ENCODE data around the gene RPL13A. TPM values are rescaled to one million over a fixed set of nuclear protein-coding genes. Genes with fewer than 3 reads are reported as not detected.

RPL13A gene
- total and polyA plus RNA-seq, 2 of the 13 experiments (the other 11 are each of a cell fraction or from before 2014, with no cell fraction given) = 2,601 to 3,407 TPM

DNA sequence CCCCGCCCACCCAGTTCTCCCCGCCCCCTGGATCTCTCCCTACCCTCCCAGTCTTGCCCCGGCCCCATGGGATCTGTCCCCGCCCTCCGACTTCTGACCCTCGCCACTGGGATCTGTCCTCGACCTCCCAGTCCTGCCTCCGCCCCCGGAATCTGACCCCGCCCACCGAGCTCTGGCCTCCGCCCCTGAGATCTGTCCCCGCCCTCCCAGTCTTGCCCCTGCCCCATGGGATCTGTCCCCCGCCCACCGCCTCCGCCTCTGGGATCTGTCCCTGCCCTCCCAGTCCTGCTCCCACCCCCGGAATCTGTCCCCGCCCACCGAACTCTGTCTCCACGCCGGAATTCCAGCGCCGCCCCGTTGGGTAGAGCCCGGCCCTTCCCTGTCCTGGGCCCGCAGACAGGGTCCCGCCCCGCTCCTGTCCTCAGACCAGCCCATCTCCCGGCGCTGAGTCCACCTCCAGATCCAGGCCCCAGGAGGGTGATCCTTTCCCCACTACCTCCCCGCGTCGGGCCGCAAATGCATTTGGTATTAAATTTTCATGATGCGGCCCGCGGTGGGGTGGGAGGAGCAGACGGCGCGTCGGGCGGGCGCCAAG is 44.5 kb upstream of the RPL13A start (continued):
- TF ChIP-seq, protein P1, sequence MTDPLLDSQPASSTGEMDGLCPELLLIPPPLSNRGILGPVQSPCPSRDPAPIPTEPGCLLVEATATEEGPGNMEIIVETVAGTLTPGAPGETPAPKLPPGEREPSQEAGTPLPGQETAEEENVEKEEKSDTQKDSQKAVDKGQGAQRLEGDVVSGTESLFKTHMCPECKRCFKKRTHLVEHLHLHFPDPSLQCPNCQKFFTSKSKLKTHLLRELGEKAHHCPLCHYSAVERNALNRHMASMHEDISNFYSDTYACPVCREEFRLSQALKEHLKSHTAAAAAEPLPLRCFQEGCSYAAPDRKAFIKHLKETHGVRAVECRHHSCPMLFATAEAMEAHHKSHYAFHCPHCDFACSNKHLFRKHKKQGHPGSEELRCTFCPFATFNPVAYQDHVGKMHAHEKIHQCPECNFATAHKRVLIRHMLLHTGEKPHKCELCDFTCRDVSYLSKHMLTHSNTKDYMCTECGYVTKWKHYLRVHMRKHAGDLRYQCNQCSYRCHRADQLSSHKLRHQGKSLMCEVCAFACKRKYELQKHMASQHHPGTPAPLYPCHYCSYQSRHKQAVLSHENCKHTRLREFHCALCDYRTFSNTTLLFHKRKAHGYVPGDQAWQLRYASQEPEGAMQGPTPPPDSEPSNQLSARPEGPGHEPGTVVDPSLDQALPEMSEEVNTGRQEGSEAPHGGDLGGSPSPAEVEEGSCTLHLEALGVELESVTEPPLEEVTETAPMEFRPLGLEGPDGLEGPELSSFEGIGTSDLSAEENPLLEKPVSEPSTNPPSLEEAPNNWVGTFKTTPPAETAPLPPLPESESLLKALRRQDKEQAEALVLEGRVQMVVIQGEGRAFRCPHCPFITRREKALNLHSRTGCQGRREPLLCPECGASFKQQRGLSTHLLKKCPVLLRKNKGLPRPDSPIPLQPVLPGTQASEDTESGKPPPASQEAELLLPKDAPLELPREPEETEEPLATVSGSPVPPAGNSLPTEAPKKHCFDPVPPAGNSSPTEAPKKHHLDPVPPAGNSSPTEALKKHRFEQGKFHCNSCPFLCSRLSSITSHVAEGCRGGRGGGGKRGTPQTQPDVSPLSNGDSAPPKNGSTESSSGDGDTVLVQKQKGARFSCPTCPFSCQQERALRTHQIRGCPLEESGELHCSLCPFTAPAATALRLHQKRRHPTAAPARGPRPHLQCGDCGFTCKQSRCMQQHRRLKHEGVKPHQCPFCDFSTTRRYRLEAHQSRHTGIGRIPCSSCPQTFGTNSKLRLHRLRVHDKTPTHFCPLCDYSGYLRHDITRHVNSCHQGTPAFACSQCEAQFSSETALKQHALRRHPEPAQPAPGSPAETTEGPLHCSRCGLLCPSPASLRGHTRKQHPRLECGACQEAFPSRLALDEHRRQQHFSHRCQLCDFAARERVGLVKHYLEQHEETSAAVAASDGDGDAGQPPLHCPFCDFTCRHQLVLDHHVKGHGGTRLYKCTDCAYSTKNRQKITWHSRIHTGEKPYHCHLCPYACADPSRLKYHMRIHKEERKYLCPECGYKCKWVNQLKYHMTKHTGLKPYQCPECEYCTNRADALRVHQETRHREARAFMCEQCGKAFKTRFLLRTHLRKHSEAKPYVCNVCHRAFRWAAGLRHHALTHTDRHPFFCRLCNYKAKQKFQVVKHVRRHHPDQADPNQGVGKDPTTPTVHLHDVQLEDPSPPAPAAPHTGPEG (CRISPR knock-in tag; IDR thresholded peaks at IDR 0.05) = no peak
- TF ChIP-seq ZNF367 (CRISPR knock-in tag; IDR thresholded peaks at IDR 0.05; ENCODE audit: borderline replicate concordance) (no peak), ZNF282 (IDR thresholded peaks at IDR 0.05; ENCODE audit: partially characterized antibody) (no peak), ATAD3A (CRISPR knock-in tag; IDR thresholded peaks at IDR 0.05) (no peak), ZNF383 (CRISPR knock-in tag; IDR thresholded peaks at IDR 0.05; ENCODE audit: borderline replicate concordance) (no peak), ZNF766 (CRISPR knock-in tag; IDR thresholded peaks at IDR 0.05; ENCODE audit: borderline replicate concordance) (no peak), ZNF207 (IDR thresholded peaks at IDR 0.05; ENCODE audit: borderline replicate concordance) (no peak), ZNF256 (CRISPR knock-in tag; conservative IDR thresholded peaks at IDR 0.05) (no peak), TAF15 (IDR thresholded peaks at IDR 0.05; ENCODE audit: low read depth, low read length, poor library complexity, severe bottlenecking) (no peak), ZNF547 (CRISPR knock-in tag; IDR thresholded peaks at IDR 0.05) (no peak), CC2D1A (CRISPR knock-in tag; IDR thresholded peaks at IDR 0.05) (no peak), SCMH1 (CRISPR knock-in tag; IDR thresholded peaks at IDR 0.05; ENCODE audit: borderline replicate concordance) (no peak), POLR2AphosphoS2 (IDR thresholded peaks at IDR 0.05; ENCODE audit: low read depth, low read length) (no peak), BCL6 (CRISPR knock-in tag; IDR thresholded peaks at IDR 0.05) (no peak), SMARCE1 (IDR thresholded peaks at IDR 0.05; ENCODE audit: borderline replicate concordance) (no peak)
- TF ChIP-seq, protein P2, sequence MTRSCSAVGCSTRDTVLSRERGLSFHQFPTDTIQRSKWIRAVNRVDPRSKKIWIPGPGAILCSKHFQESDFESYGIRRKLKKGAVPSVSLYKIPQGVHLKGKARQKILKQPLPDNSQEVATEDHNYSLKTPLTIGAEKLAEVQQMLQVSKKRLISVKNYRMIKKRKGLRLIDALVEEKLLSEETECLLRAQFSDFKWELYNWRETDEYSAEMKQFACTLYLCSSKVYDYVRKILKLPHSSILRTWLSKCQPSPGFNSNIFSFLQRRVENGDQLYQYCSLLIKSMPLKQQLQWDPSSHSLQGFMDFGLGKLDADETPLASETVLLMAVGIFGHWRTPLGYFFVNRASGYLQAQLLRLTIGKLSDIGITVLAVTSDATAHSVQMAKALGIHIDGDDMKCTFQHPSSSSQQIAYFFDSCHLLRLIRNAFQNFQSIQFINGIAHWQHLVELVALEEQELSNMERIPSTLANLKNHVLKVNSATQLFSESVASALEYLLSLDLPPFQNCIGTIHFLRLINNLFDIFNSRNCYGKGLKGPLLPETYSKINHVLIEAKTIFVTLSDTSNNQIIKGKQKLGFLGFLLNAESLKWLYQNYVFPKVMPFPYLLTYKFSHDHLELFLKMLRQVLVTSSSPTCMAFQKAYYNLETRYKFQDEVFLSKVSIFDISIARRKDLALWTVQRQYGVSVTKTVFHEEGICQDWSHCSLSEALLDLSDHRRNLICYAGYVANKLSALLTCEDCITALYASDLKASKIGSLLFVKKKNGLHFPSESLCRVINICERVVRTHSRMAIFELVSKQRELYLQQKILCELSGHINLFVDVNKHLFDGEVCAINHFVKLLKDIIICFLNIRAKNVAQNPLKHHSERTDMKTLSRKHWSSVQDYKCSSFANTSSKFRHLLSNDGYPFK (CRISPR knock-in tag; IDR thresholded peaks at IDR 0.05; ENCODE audit: borderline replicate concordance) = no peak
- TF ChIP-seq, protein P3, sequence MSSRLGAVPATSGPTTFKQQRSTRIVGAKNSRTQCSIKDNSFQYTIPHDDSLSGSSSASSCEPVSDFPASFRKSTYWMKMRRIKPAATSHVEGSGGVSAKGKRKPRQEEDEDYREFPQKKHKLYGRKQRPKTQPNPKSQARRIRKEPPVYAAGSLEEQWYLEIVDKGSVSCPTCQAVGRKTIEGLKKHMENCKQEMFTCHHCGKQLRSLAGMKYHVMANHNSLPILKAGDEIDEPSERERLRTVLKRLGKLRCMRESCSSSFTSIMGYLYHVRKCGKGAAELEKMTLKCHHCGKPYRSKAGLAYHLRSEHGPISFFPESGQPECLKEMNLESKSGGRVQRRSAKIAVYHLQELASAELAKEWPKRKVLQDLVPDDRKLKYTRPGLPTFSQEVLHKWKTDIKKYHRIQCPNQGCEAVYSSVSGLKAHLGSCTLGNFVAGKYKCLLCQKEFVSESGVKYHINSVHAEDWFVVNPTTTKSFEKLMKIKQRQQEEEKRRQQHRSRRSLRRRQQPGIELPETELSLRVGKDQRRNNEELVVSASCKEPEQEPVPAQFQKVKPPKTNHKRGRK (CRISPR knock-in tag; IDR thresholded peaks at IDR 0.05) = no peak
- TF ChIP-seq, protein P4, sequence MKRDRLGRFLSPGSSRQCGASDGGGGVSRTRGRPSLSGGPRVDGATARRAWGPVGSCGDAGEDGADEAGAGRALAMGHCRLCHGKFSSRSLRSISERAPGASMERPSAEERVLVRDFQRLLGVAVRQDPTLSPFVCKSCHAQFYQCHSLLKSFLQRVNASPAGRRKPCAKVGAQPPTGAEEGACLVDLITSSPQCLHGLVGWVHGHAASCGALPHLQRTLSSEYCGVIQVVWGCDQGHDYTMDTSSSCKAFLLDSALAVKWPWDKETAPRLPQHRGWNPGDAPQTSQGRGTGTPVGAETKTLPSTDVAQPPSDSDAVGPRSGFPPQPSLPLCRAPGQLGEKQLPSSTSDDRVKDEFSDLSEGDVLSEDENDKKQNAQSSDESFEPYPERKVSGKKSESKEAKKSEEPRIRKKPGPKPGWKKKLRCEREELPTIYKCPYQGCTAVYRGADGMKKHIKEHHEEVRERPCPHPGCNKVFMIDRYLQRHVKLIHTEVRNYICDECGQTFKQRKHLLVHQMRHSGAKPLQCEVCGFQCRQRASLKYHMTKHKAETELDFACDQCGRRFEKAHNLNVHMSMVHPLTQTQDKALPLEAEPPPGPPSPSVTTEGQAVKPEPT (CRISPR knock-in tag; IDR thresholded peaks at IDR 0.05; ENCODE audit: low read depth) = no peak

Data from HepG2 (cell line).